Measurements from ENCODE around the gene MED12L. TPM values are rescaled to one million over a fixed set of nuclear protein-coding genes. Genes with fewer than 3 reads are reported as not detected.
"Not testable (repeated sequence)": the region's sequence is repeated elsewhere in the genome, so short reads cannot be mapped to it uniquely, and the experiment has no call there.

MED12L gene
- total and polyA plus RNA-seq, 4 experiments from 2014 or later: 0.35 to 0.78 TPM; not detected in 2

GRCh38 chr3:151052756-151053155 is 32.7 kb upstream of the MED12L start:
- Histone ChIP-seq H3K27me3 (ENCODE audit: insufficient read depth, low read length) (no peaks in the 10 kb centered on the region), H3K4me1 (ENCODE audit: insufficient read depth, low read length) (no peaks in the 10 kb centered on the region), H3K9me3 (ENCODE audit: control insufficient read depth in 1 of 2, low read length in 2 of 2) (no peaks in the 10 kb centered on the region), H3K27ac (ENCODE audit: low read depth, low read length) (no peak overlapping the region), H3K36me3 (ENCODE audit: insufficient read depth, low read length) (no peaks in the 10 kb centered on the region), H3K4me3 (ENCODE audit: low read length in 2 of 2) (no peak overlapping the region)
- Mint-ChIP-seq H3K36me3 (no peaks in the 10 kb centered on the region), H3K4me1 (no peaks in the 10 kb centered on the region), H3K27ac (no peak overlapping the region), H3K9me3 (peaks cover 0 to 4% (median 0%) of the 10 kb centered on the region in 8 donors), H3K27me3 (peaks cover 14 to 21% of the 10 kb centered on the region in 2 donors), H3K4me3 (no peak overlapping the region)
- intact Hi-C loops (cut with micrococcal nuclease): no loop called here
- DNase-seq: no peak
- ChIA-PET POLR2A (ENCODE audit: partially characterized antibody) (no interaction called here), CTCF (ENCODE audit: partially characterized antibody) (no interaction called here)

- Mint-ChIP-seq H3K4me1 (no peaks in the 10 kb centered on the region), H3K27me3 (peaks cover 11 to 31% of the 10 kb centered on the region in 2 donors), H3K9me3 (peaks cover 0 to 4% (median 0%) of the 10 kb centered on the region in 8 donors), H3K27ac (no peak overlapping the region), H3K36me3 (no peaks in the 10 kb centered on the region), H3K4me3 (no peak overlapping the region)
- no peak for DNase-seq
- no peak overlapping the region for H3K4me3 ChIP-seq (ENCODE audit: low read length in 2 of 2)
- no peaks in the 10 kb centered on the region for H3K27me3 ChIP-seq (ENCODE audit: insufficient read depth, low read length)
- H3K4me1 ChIP-seq (ENCODE audit: insufficient read depth, low read length): no peaks in the 10 kb centered on the region
- H3K9me3 ChIP-seq (ENCODE audit: control insufficient read depth in 1 of 2, low read length in 2 of 2): no peaks in the 10 kb centered on the region
- CTCF ChIA-PET (ENCODE audit: partially characterized antibody): interaction anchor here (0.6 kb wide), 1 partner anchor 8 kb away, joined by 3 read pairs; no protein-coding TSS in a partner anchor
- H3K27ac ChIP-seq (ENCODE audit: low read depth, low read length): no peak overlapping the region
- intact Hi-C loops (cut with micrococcal nuclease): no loop called here
- POLR2A ChIA-PET (ENCODE audit: partially characterized antibody): no interaction called here
- no peaks in the 10 kb centered on the region for H3K36me3 ChIP-seq (ENCODE audit: insufficient read depth, low read length)
These were observed 26.7 kb upstream of the MED12L start for GRCh38 chr3:151058740-151059139.

DNA sequence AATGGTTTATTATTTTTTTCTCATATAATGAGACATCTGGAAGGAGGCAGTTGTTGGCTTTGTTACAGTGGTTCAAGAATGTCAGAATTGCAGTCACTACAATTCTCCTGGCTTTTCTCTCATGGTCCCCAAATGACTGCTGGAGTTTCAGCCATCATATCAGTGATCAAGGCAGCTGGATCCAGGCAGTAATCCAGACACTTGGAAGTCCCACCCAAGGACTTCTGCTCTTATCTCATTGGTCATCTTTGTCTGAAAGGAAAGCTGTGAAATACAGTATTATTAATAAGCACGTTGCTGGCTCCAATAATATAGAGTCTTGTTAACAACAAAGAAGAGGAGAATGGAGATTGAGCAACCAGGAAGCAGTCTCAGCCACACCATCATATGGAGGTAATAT is 22.9 kb upstream of the MED12L start:
- DNase-seq: no peak
- no peak overlapping the region for H3K27ac ChIP-seq (ENCODE audit: low read depth, low read length)
- H3K27me3 Mint-ChIP-seq: peaks cover 5 to 21% of the 10 kb centered on the region in 2 donors
- no peaks in the 10 kb centered on the region for H3K36me3 ChIP-seq (ENCODE audit: insufficient read depth, low read length)
- H3K4me1 Mint-ChIP-seq: no peaks in the 10 kb centered on the region
- intact Hi-C loops (cut with micrococcal nuclease): no loop called here
- peaks cover 0 to 2% (median 0%) of the 10 kb centered on the region in 8 donors for H3K9me3 Mint-ChIP-seq
- peak overlapping the region in 1 of 7 donors; percentile 20 for H3K27ac Mint-ChIP-seq
- H3K9me3 ChIP-seq (ENCODE audit: control insufficient read depth in 1 of 2, low read length in 2 of 2): no peaks in the 10 kb centered on the region
- H3K4me3 Mint-ChIP-seq: no peak overlapping the region
- CTCF ChIA-PET (ENCODE audit: partially characterized antibody): no interaction called here
- no peaks in the 10 kb centered on the region for H3K27me3 ChIP-seq (ENCODE audit: insufficient read depth, low read length)
- H3K4me1 ChIP-seq (ENCODE audit: insufficient read depth, low read length): no peaks in the 10 kb centered on the region
- no peak overlapping the region for H3K4me3 ChIP-seq (ENCODE audit: low read length in 2 of 2)
- POLR2A ChIA-PET (ENCODE audit: partially characterized antibody): no interaction called here
- no peaks in the 10 kb centered on the region for H3K36me3 Mint-ChIP-seq

GRCh38 chr3:151067158-151067557 is 18.3 kb upstream of the MED12L start:
- peaks cover 0 to 2% (median 0%) of the 10 kb centered on the region in 8 donors for H3K9me3 Mint-ChIP-seq
- H3K27me3 Mint-ChIP-seq: peaks cover 5 to 13% of the 10 kb centered on the region in 2 donors
- Histone ChIP-seq H3K4me1 (ENCODE audit: insufficient read depth, low read length) (no peaks in the 10 kb centered on the region), H3K27me3 (ENCODE audit: insufficient read depth, low read length) (no peaks in the 10 kb centered on the region), H3K27ac (ENCODE audit: low read depth, low read length) (no peak overlapping the region), H3K36me3 (ENCODE audit: insufficient read depth, low read length) (no peaks in the 10 kb centered on the region), H3K9me3 (ENCODE audit: control insufficient read depth in 1 of 2, low read length in 2 of 2) (no peaks in the 10 kb centered on the region), H3K4me3 (ENCODE audit: low read length in 2 of 2) (no peak overlapping the region)
- CTCF ChIA-PET (ENCODE audit: partially characterized antibody): interaction anchor here (1.2 to 1.4 kb wide), 2 partner anchors 8 to 78 kb away, joined by 3 to 6 read pairs; no protein-coding TSS in a partner anchor
- no peak overlapping the region for H3K4me3 Mint-ChIP-seq
- no peak for DNase-seq
- H3K4me1 Mint-ChIP-seq: no peaks in the 10 kb centered on the region
- no peak overlapping the region for H3K27ac Mint-ChIP-seq
- H3K36me3 Mint-ChIP-seq: no peaks in the 10 kb centered on the region
- intact Hi-C loops (cut with micrococcal nuclease): loop anchor here (5.0 kb wide), 1 partner anchor 80 kb away; no protein-coding TSS in a partner anchor
- POLR2A ChIA-PET (ENCODE audit: partially characterized antibody): no interaction called here

DNA sequence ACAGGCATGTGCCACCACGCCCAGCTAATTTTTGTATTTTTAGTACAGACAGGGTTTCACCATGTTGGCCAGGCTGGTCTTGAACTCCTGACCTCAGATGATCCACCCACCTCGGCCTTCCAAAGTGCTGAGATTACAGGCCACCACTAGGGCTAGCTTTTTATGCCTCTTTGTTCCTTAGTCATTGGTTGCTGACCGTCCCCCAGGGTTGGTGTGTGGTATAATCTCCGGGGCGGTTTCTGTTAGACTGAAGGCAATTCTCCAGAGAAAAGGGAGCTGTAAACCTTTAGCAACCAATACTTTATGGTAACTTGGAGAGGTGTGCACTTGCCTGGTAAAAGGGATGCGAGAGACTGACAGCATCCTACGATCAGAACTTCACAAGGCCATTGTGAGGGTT is 12.6 kb upstream of the MED12L start:
- POLR2A ChIA-PET (ENCODE audit: partially characterized antibody): not testable (repeated sequence)

DNA sequence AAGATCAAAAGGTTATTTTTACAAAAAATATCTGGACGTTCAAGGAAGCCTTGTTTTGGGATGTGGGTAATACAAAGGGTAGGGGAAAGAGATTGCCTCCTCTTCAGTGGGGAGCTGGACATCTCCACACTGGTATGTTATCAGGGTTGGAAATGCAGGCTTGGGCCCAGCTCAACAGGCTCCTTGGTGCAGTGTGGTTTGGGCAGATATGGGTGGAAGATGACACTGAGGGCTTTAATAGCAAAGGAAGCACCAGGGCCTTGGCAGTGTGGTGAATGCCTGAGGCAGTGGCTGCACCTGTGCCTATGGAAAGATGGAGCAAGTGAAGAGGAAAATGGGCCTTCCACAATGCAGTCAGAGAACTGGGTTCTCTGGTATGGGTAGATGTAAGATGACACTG is 11.2 kb upstream of the MED12L start:
- H3K27ac Mint-ChIP-seq: no peak overlapping the region
- CTCF ChIA-PET (ENCODE audit: partially characterized antibody): interaction anchor here (1.5 kb wide), 1 partner anchor 14 kb away, joined by 3 read pairs; no protein-coding TSS in a partner anchor
- H3K9me3 Mint-ChIP-seq: no peaks in the 10 kb centered on the region

More for the DNA sequence above, 12.6 kb upstream of the MED12L start:
- H3K4me1 Mint-ChIP-seq; H3K4me3 Mint-ChIP-seq; H3K4me1 ChIP-seq (ENCODE audit: insufficient read depth, low read length); H3K4me3 ChIP-seq (ENCODE audit: low read length in 2 of 2); H3K27ac Mint-ChIP-seq; H3K9me3 Mint-ChIP-seq; H3K27ac ChIP-seq (ENCODE audit: low read depth, low read length); H3K27me3 ChIP-seq (ENCODE audit: insufficient read depth, low read length); H3K27me3 Mint-ChIP-seq; intact Hi-C loops (cut with micrococcal nuclease); DNase-seq; H3K36me3 Mint-ChIP-seq; H3K9me3 ChIP-seq (ENCODE audit: control insufficient read depth in 1 of 2, low read length in 2 of 2); H3K36me3 ChIP-seq (ENCODE audit: insufficient read depth, low read length): not testable (repeated sequence)
- CTCF ChIA-PET (ENCODE audit: partially characterized antibody): interaction anchor here (0.7 kb wide), 1 partner anchor 636 kb away, joined by 3 read pairs; no protein-coding TSS in a partner anchor

GRCh38 chr3:151075869-151076562 is 9.4 kb upstream of the MED12L start:
- Histone ChIP-seq H3K4me3 (ENCODE audit: low read length in 2 of 2) (no peak overlapping the region), H3K36me3 (ENCODE audit: insufficient read depth, low read length) (no peaks in the 10 kb centered on the region), H3K27me3 (ENCODE audit: insufficient read depth, low read length) (no peaks in the 10 kb centered on the region), H3K4me1 (ENCODE audit: insufficient read depth, low read length) (no peaks in the 10 kb centered on the region), H3K9me3 (ENCODE audit: control insufficient read depth in 1 of 2, low read length in 2 of 2) (no peaks in the 10 kb centered on the region), H3K27ac (ENCODE audit: low read depth, low read length) (no peak overlapping the region)
- intact Hi-C loops (cut with micrococcal nuclease): no loop called here
- Mint-ChIP-seq H3K27ac (no peak overlapping the region), H3K9me3 (no peaks in the 10 kb centered on the region), H3K4me3 (no peak overlapping the region), H3K4me1 (no peaks in the 10 kb centered on the region), H3K27me3 (peaks cover 7 to 9% of the 10 kb centered on the region in 2 donors), H3K36me3 (no peaks in the 10 kb centered on the region)
- no peak for DNase-seq
- CTCF ChIA-PET (ENCODE audit: partially characterized antibody): interaction anchor here (1.4 to 1.5 kb wide), 2 partner anchors 12 to 18 kb away, joined by 3 read pairs; no protein-coding TSS in a partner anchor
- POLR2A ChIA-PET (ENCODE audit: partially characterized antibody): no interaction called here

More for the DNA sequence above, 11.2 kb upstream of the MED12L start:
- Histone ChIP-seq H3K4me1 (ENCODE audit: insufficient read depth, low read length) (no peaks in the 10 kb centered on the region), H3K27me3 (ENCODE audit: insufficient read depth, low read length) (no peaks in the 10 kb centered on the region), H3K9me3 (ENCODE audit: control insufficient read depth in 1 of 2, low read length in 2 of 2) (no peaks in the 10 kb centered on the region), H3K27ac (ENCODE audit: low read depth, low read length) (no peak overlapping the region), H3K4me3 (ENCODE audit: low read length in 2 of 2) (no peak overlapping the region), H3K36me3 (ENCODE audit: insufficient read depth, low read length) (no peaks in the 10 kb centered on the region)
- POLR2A ChIA-PET (ENCODE audit: partially characterized antibody): no interaction called here
- Mint-ChIP-seq H3K27me3 (peaks cover 3 to 4% of the 10 kb centered on the region in 2 donors), H3K4me3 (no peak overlapping the region), H3K36me3 (no peaks in the 10 kb centered on the region), H3K4me1 (no peaks in the 10 kb centered on the region)
- intact Hi-C loops (cut with micrococcal nuclease): no loop called here
- DNase-seq: no peak

Data from CD4-positive, alpha-beta memory T cell (primary cell).